Measurements from ENCODE around the gene TFAP2C.

Gene TFAP2C

GRCh38 chr20:56590888-56591287 lies 38.2 kb upstream of the TFAP2C start:
- no peak for TF ChIP-seq RARB (CRISPR knock-in tag; IDR thresholded peaks at IDR 0.05)
- TF ChIP-seq SNAI2 (CRISPR knock-in tag; IDR thresholded peaks at IDR 0.05) = no peak
- no peak for TF ChIP-seq ZNF70 (CRISPR knock-in tag; IDR thresholded peaks at IDR 0.05)
- TF ChIP-seq CSDC2 (CRISPR knock-in tag; IDR thresholded peaks at IDR 0.05) = no peak
- no peak for TF ChIP-seq ISL1 (CRISPR knock-in tag; IDR thresholded peaks at IDR 0.05)
- ATAC-seq = no peak

DNA sequence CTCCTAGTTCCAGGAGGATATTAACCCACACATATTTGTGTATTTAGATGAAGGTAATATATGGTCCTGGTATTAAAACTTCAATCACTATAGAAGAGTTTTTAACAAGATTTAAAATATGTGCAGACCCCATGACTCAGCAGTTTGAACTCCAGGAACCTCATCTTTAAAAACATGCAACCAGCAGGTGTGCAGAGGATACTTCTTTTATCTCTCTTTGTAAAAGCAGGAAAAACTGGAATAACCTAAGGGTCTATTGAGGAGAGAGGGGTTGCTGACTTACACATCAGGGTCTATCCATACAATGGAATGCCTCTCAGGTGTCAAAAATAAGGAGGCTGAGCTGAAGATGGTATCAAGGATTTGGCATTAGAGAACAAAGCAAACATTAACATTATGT lies 36.9 kb upstream of the TFAP2C start:
- ATAC-seq = no peak
- TF ChIP-seq TCF4 (CRISPR knock-in tag; IDR thresholded peaks at IDR 0.05; ENCODE audit: borderline replicate concordance) = no peak
- TF ChIP-seq BACH2 (CRISPR knock-in tag; IDR thresholded peaks at IDR 0.05; ENCODE audit: borderline replicate concordance) = no peak
- TF ChIP-seq CSRNP3 (CRISPR knock-in tag; IDR thresholded peaks at IDR 0.05) = no peak
- no peak for TF ChIP-seq ZC3H10 (CRISPR knock-in tag; IDR thresholded peaks at IDR 0.05)
- TF ChIP-seq, protein P1, sequence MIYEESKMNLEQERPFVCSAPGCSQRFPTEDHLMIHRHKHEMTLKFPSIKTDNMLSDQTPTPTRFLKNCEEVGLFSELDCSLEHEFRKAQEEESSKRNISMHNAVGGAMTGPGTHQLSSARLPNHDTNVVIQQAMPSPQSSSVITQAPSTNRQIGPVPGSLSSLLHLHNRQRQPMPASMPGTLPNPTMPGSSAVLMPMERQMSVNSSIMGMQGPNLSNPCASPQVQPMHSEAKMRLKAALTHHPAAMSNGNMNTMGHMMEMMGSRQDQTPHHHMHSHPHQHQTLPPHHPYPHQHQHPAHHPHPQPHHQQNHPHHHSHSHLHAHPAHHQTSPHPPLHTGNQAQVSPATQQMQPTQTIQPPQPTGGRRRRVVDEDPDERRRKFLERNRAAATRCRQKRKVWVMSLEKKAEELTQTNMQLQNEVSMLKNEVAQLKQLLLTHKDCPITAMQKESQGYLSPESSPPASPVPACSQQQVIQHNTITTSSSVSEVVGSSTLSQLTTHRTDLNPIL (CRISPR knock-in tag; IDR thresholded peaks at IDR 0.05; ENCODE audit: low read depth) = no peak
- no peak for TF ChIP-seq PPARA (CRISPR knock-in tag; IDR thresholded peaks at IDR 0.05; ENCODE audit: borderline replicate concordance)
- no peak for TF ChIP-seq POU6F1 (CRISPR knock-in tag; IDR thresholded peaks at IDR 0.05; ENCODE audit: borderline replicate concordance, low read depth)
- no peak for TF ChIP-seq SNAI2 (CRISPR knock-in tag; IDR thresholded peaks at IDR 0.05)
- no peak for TF ChIP-seq ZNF565 (CRISPR knock-in tag; conservative IDR thresholded peaks at IDR 0.05; ENCODE audit: low read depth)
- TF ChIP-seq ARNTL (CRISPR knock-in tag; IDR thresholded peaks at IDR 0.05; ENCODE audit: borderline replicate concordance, low read depth) = no peak
- TF ChIP-seq ZNF70 (CRISPR knock-in tag; IDR thresholded peaks at IDR 0.05) = no peak
- TF ChIP-seq CSDC2 (CRISPR knock-in tag; IDR thresholded peaks at IDR 0.05) = no peak
- no peak for TF ChIP-seq ZFP3 (CRISPR knock-in tag; IDR thresholded peaks at IDR 0.05)

- TF ChIP-seq ISL1 (CRISPR knock-in tag; IDR thresholded peaks at IDR 0.05) (no peak), TCF4 (CRISPR knock-in tag; IDR thresholded peaks at IDR 0.05; ENCODE audit: borderline replicate concordance) (no peak)
Observed at GRCh38 chr20:56592817-56593216, 36.3 kb upstream of the TFAP2C start.

GRCh38 chr20:56595746-56596475 lies 33.2 kb upstream of the TFAP2C start:
- no peak for ATAC-seq
- TF ChIP-seq CSRNP3 (CRISPR knock-in tag; IDR thresholded peaks at IDR 0.05) = no peak
- TF ChIP-seq POU6F1 (CRISPR knock-in tag; IDR thresholded peaks at IDR 0.05; ENCODE audit: borderline replicate concordance, low read depth) = no peak
- no peak for TF ChIP-seq ESRRG (CRISPR knock-in tag; IDR thresholded peaks at IDR 0.05)
- TF ChIP-seq TCF4 (CRISPR knock-in tag; IDR thresholded peaks at IDR 0.05; ENCODE audit: borderline replicate concordance) = no peak
- TF ChIP-seq, protein P2, sequence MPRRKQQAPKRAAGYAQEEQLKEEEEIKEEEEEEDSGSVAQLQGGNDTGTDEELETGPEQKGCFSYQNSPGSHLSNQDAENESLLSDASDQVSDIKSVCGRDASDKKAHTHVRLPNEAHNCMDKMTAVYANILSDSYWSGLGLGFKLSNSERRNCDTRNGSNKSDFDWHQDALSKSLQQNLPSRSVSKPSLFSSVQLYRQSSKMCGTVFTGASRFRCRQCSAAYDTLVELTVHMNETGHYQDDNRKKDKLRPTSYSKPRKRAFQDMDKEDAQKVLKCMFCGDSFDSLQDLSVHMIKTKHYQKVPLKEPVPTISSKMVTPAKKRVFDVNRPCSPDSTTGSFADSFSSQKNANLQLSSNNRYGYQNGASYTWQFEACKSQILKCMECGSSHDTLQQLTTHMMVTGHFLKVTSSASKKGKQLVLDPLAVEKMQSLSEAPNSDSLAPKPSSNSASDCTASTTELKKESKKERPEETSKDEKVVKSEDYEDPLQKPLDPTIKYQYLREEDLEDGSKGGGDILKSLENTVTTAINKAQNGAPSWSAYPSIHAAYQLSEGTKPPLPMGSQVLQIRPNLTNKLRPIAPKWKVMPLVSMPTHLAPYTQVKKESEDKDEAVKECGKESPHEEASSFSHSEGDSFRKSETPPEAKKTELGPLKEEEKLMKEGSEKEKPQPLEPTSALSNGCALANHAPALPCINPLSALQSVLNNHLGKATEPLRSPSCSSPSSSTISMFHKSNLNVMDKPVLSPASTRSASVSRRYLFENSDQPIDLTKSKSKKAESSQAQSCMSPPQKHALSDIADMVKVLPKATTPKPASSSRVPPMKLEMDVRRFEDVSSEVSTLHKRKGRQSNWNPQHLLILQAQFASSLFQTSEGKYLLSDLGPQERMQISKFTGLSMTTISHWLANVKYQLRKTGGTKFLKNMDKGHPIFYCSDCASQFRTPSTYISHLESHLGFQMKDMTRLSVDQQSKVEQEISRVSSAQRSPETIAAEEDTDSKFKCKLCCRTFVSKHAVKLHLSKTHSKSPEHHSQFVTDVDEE (CRISPR knock-in tag; IDR thresholded peaks at IDR 0.05) = no peak
- TF ChIP-seq, protein P3, sequence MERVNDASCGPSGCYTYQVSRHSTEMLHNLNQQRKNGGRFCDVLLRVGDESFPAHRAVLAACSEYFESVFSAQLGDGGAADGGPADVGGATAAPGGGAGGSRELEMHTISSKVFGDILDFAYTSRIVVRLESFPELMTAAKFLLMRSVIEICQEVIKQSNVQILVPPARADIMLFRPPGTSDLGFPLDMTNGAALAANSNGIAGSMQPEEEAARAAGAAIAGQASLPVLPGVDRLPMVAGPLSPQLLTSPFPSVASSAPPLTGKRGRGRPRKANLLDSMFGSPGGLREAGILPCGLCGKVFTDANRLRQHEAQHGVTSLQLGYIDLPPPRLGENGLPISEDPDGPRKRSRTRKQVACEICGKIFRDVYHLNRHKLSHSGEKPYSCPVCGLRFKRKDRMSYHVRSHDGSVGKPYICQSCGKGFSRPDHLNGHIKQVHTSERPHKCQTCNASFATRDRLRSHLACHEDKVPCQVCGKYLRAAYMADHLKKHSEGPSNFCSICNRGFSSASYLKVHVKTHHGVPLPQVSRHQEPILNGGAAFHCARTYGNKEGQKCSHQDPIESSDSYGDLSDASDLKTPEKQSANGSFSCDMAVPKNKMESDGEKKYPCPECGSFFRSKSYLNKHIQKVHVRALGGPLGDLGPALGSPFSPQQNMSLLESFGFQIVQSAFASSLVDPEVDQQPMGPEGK (CRISPR knock-in tag; IDR thresholded peaks at IDR 0.05; ENCODE audit: borderline replicate concordance) = no peak
- TF ChIP-seq ZC3H10 (CRISPR knock-in tag; IDR thresholded peaks at IDR 0.05) = no peak
- no peak for TF ChIP-seq TOX (CRISPR knock-in tag; IDR thresholded peaks at IDR 0.05; ENCODE audit: borderline replicate concordance)
- TF ChIP-seq RARB (CRISPR knock-in tag; IDR thresholded peaks at IDR 0.05) = no peak
- TF ChIP-seq, protein P1 (CRISPR knock-in tag; IDR thresholded peaks at IDR 0.05; ENCODE audit: low read depth) = no peak
- no peak for TF ChIP-seq ZFP30 (CRISPR knock-in tag; IDR thresholded peaks at IDR 0.05)
- no peak for TF ChIP-seq ZNF565 (CRISPR knock-in tag; conservative IDR thresholded peaks at IDR 0.05; ENCODE audit: low read depth)
- TF ChIP-seq PPARA (CRISPR knock-in tag; IDR thresholded peaks at IDR 0.05; ENCODE audit: borderline replicate concordance) = no peak

More at GRCh38 chr20:56592817-56593216, 36.3 kb upstream of the TFAP2C start:
- ATAC-seq = no peak
